Measurements from ENCODE around the gene KLHL18. TPM values are rescaled to one million over a fixed set of nuclear protein-coding genes. Genes with fewer than 3 reads are reported as not detected.
A peak's percentile ranks its signal among the peaks of the same experiment; 100 is the strongest.
"Not testable (repeated sequence)": the region's sequence is repeated elsewhere in the genome, so short reads cannot be mapped to it uniquely, and the experiment has no call there.

Gene KLHL18
- total and polyA plus RNA-seq, 12 donors, result 10.6 to 62.1 (median 28.3) TPM

- intact Hi-C loops (cut with DNase I), result no loop called here
- H3K36me3 ChIP-seq (replicated peaks in 1 of 2), result no peaks in the 10 kb centered on the region
- H3K4me1 ChIP-seq (replicated peaks in 1 of 2), result no peaks in the 10 kb centered on the region
- no peaks in the 10 kb centered on the region for H3K27me3 ChIP-seq
- no peak overlapping the region for H3K27ac ChIP-seq
- no peaks in the 10 kb centered on the region for H3K9me3 ChIP-seq (replicated peaks in 1 of 3)
- TF ChIP-seq POLR2A (IDR thresholded peaks at IDR 0.05) (no peak), CTCF (IDR thresholded peaks at IDR 0.05) (peak; percentile 14 to 56 (median 50))
- H3K4me3 ChIP-seq, result no peak overlapping the region
- peak; percentile 53 to 81 (median 69) for DNase-seq
- 63 to 75% (median 72%) methylated on average over 7 of the region's 7 CpGs for WGBS, 4 donors
Measured at GRCh38 chr3:47250309-47251060, 32.3 kb upstream of the KLHL18 start.

- H3K4me3 ChIP-seq; DNase-seq; H3K27ac ChIP-seq; H3K9me3 ChIP-seq (replicated peaks in 1 of 3); H3K36me3 ChIP-seq (replicated peaks in 1 of 2); H3K27me3 ChIP-seq; intact Hi-C loops (cut with DNase I); H3K4me1 ChIP-seq (replicated peaks in 1 of 2): not testable (repeated sequence)
- 49 to 61% (median 56%) methylated on average over 2 to 3 of the region's 3 CpGs for WGBS, 4 donors
Measured at GRCh38 chr3:47251085-47251484, 31.7 kb upstream of the KLHL18 start.

DNA sequence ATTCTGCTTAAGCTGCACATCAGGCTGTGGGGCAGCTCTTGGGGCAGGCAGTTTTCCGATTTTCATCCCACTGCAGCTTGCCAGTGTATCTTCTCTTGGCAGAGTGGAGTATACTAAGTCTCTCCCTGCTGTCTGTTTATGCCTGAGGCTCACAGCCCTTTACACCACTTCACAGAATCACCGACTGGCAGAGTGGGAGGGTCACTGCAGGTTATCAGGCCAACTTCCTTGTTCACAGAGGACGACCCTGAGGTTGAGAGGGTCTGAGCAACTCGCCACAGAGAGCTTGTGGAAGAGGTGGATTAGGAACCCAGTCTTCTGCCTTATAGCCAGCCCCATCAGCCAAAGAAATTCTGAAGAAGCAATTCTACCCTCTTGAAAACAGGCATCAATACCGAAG, 31.1 kb upstream of the KLHL18 start:
- no peaks in the 10 kb centered on the region for H3K9me3 ChIP-seq (replicated peaks in 1 of 3)
- no peaks in the 10 kb centered on the region for H3K4me1 ChIP-seq (replicated peaks in 1 of 2)
- no peaks in the 10 kb centered on the region for H3K27me3 ChIP-seq
- 57 to 69% (median 62%) methylated on average over 5 of the region's 5 CpGs for WGBS, 4 donors
- H3K36me3 ChIP-seq (replicated peaks in 1 of 2), result no peaks in the 10 kb centered on the region
- intact Hi-C loops (cut with DNase I), result no loop called here
- H3K4me3 ChIP-seq, result no peak overlapping the region
- TF ChIP-seq POLR2A (IDR thresholded peaks at IDR 0.05), result no peak
- TF ChIP-seq CTCF (IDR thresholded peaks at IDR 0.05), result no peak
- no peak for DNase-seq
- no peak overlapping the region for H3K27ac ChIP-seq

- DNase-seq; H3K27ac ChIP-seq; intact Hi-C loops (cut with DNase I); H3K36me3 ChIP-seq (replicated peaks in 1 of 2); H3K4me3 ChIP-seq; H3K9me3 ChIP-seq (replicated peaks in 1 of 3); H3K27me3 ChIP-seq; H3K4me1 ChIP-seq (replicated peaks in 1 of 2): not testable (repeated sequence)
- 86 to 100% (median 88%) methylated on average over 3 to 23 of the region's 25 CpGs for WGBS, 4 donors
Measured at GRCh38 chr3:47256331-47256730, 26.4 kb upstream of the KLHL18 start.

DNA sequence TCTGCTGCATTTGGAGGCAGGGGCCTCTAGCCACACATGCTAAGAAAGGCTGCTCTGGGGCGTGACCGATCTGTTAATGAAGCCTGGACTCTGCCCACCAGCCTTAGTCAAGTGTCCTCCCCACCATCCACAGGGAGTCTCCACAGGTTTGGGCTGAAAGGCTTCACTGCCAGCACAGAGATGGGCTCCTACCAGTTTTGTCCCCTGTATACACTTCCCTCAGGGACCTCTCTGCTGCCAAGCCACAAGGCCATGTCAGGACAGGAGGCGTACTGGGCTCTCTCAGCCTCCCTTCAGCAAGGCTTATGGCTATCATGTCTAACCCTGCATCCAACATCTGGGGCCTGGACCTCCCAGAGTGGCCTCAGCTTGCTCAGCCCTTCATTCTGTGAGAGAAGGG, 23.6 kb upstream of the KLHL18 start:
- H3K27me3 ChIP-seq, result no peaks in the 10 kb centered on the region
- intact Hi-C loops (cut with DNase I), result no loop called here
- DNase-seq, result no peak
- H3K4me3 ChIP-seq, result no peak overlapping the region
- TF ChIP-seq CTCF (IDR thresholded peaks at IDR 0.05), result no peak
- no peak for TF ChIP-seq POLR2A (IDR thresholded peaks at IDR 0.05)
- 80 to 94% (median 90%) methylated on average over 2 to 3 of the region's 3 CpGs for WGBS, 4 donors
- no peak overlapping the region for H3K27ac ChIP-seq
- H3K9me3 ChIP-seq (replicated peaks in 1 of 3), result no peaks in the 10 kb centered on the region
- no peaks in the 10 kb centered on the region for H3K36me3 ChIP-seq (replicated peaks in 1 of 2)
- H3K4me1 ChIP-seq (replicated peaks in 1 of 2), result no peaks in the 10 kb centered on the region

All from adrenal gland (tissue), 12 donors.